ENCODE data around the gene MECP2.

DNA sequence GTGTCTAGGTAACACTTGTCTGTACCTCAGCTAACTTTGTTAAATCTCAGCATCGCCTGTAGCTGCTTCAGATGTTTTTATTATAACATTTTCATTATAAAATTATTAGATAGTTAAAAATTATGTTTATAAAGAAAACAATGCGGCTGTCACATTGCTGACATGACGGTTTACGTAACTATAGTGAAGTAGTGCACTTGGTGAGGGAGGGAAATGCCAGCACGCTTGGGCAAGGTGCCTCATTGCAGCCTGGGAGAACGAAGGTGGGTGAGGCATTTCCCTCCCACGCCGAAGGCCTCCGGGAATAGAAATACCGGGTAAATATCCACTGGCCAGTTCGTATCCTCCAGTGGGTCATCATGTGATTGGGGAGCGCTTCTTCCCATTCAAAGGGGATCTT, 109.0 kb downstream of the MECP2 start:
- TF ChIP-seq, protein P1, sequence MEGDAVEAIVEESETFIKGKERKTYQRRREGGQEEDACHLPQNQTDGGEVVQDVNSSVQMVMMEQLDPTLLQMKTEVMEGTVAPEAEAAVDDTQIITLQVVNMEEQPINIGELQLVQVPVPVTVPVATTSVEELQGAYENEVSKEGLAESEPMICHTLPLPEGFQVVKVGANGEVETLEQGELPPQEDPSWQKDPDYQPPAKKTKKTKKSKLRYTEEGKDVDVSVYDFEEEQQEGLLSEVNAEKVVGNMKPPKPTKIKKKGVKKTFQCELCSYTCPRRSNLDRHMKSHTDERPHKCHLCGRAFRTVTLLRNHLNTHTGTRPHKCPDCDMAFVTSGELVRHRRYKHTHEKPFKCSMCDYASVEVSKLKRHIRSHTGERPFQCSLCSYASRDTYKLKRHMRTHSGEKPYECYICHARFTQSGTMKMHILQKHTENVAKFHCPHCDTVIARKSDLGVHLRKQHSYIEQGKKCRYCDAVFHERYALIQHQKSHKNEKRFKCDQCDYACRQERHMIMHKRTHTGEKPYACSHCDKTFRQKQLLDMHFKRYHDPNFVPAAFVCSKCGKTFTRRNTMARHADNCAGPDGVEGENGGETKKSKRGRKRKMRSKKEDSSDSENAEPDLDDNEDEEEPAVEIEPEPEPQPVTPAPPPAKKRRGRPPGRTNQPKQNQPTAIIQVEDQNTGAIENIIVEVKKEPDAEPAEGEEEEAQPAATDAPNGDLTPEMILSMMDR (IDR thresholded peaks at IDR 0.05): no peak
- no peak for TF ChIP-seq POLR2A (IDR thresholded peaks at IDR 0.05)
